IPS DF 6.9 (cell line): Measurements from ENCODE around the gene ACTR1A.

Source experiments
- DNase-seq: peaks from one replicate; pipeline ENCODE4 v3.0.0-alpha.2; 2013; ENCODE audit warnings: low read depth, low spot score
- H3K27ac ChIP-seq: one replicate; pipeline ENCODE4 v1.5.1; 2013; ENCODE audit warnings: low read length, control low read depth
- H3K27me3 ChIP-seq: 2 replicates; pipeline ENCODE4 v1.6.1; 2013; ENCODE audit warnings: mild to moderate bottlenecking, low read length; ENCODE audit not compliant: control insufficient read depth, insufficient read depth
- H3K36me3 ChIP-seq: 2 replicates; pipeline ENCODE4 v1.6.1; 2013; ENCODE audit warnings: low read length; ENCODE audit not compliant: control insufficient read depth, insufficient read depth
- H3K4me1 ChIP-seq: 2 replicates; pipeline ENCODE4 v1.6.1; 2013; ENCODE audit warnings: low read length; ENCODE audit not compliant: control insufficient read depth, insufficient read depth
- H3K4me3 ChIP-seq: 2 replicates; pipeline ENCODE4 v1.5.1; 2013; ENCODE audit warnings: mild to moderate bottlenecking, low read length
- H3K9me3 ChIP-seq: 2 replicates; pipeline ENCODE4 v1.6.1; 2013; ENCODE audit warnings: low read length, inconsistent platforms; ENCODE audit not compliant: control insufficient read depth, insufficient read depth
- WGBS: extraction: QIAGEN DNeasy Blood & Tissue Kit; methylation state at CpG from one replicate; pipeline ENCODE4 v1.1.7; 2013; ENCODE audit warnings: mixed read lengths, missing lambda C conversion rate; ENCODE audit not compliant: insufficient read length, insufficient coverage; 5-methylcytosine and 5-hydroxymethylcytosine counted together

Gene ACTR1A

DNA sequence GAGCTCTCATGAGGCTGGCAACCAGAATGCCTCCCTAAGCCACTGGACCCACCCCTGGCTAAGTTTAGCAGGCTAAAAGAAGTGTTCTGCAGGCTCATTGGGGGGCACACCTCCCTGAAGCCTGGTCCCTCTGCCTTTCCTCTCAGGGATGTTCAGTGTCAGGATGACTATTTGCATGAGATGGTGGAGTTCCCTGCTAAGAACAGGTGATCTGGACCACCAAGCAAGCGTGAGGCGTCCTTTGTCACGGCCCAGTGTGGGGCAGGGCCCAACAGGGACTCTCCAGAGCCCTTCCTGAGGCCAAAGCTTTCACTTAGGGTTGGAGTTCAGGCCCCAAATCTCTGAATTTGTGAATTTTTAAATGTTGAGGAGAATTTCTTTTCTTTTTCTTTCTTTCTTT, 13.2 kb upstream of the ACTR1A start:
- WGBS, result no CpG with 5 or more reads among the region's 3 CpGs
- no peaks in the 10 kb centered on the region; the same call in 1 of the 2 replicates for H3K4me1 ChIP-seq
- H3K27ac ChIP-seq, result no peak overlapping the region
- no peaks in the 10 kb centered on the region for H3K9me3 ChIP-seq
- H3K27me3 ChIP-seq, result no peaks in the 10 kb centered on the region
- peaks cover 3% of the 10 kb centered on the region; the same call in 1 of the 2 replicates for H3K36me3 ChIP-seq
- no peak for DNase-seq
- no peak overlapping the region for H3K4me3 ChIP-seq

DNA sequence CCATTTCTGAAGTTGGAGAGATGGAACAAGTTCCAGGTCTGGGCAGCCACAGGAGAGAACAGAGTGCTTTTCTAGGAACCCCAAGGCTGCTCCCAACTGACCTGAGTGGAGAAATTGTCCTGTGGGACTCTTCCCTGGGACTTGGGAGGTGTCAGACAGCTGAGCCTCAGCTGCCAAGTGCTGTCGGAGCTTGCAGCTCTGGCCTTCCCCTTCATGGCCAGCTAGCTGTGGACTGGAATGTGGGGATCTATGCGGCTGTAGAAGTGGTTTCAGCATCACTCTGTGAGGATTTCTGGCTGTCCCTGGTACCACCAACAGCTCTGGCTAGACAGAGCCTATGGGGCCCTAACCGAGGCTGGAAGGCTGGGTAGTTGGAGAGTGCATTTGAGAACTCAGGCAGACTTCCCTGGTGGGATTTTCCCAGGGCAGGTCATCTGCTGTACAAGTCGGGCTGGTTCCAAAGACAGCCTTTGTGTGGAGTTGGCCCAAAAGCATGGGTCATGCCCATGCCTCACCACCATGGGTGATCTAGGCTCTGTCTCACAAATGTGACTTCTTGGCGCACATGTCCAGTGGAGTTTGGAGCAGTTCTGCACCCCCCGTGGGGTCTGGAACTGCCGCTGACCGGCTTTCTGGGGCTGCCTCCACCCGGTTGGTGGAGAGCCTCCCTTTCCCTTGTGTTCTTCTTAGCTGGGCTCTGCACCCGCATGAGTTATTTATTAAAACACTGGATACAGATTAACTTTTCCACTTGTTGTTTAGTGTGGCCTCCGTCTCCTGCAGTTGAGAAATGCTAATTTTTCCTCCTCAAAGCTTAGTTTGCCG, 12.2 kb upstream of the ACTR1A start:
- no peaks in the 10 kb centered on the region for H3K9me3 ChIP-seq
- no peak for DNase-seq
- H3K4me1 ChIP-seq, result no peaks in the 10 kb centered on the region; the same call in 1 of the 2 replicates
- no peaks in the 10 kb centered on the region for H3K27me3 ChIP-seq
- H3K4me3 ChIP-seq, result no peak overlapping the region
- peaks cover 3% of the 10 kb centered on the region; the same call in 1 of the 2 replicates for H3K36me3 ChIP-seq
- H3K27ac ChIP-seq, result no peak overlapping the region
- no CpG with 5 or more reads among the region's 12 CpGs for WGBS

DNA sequence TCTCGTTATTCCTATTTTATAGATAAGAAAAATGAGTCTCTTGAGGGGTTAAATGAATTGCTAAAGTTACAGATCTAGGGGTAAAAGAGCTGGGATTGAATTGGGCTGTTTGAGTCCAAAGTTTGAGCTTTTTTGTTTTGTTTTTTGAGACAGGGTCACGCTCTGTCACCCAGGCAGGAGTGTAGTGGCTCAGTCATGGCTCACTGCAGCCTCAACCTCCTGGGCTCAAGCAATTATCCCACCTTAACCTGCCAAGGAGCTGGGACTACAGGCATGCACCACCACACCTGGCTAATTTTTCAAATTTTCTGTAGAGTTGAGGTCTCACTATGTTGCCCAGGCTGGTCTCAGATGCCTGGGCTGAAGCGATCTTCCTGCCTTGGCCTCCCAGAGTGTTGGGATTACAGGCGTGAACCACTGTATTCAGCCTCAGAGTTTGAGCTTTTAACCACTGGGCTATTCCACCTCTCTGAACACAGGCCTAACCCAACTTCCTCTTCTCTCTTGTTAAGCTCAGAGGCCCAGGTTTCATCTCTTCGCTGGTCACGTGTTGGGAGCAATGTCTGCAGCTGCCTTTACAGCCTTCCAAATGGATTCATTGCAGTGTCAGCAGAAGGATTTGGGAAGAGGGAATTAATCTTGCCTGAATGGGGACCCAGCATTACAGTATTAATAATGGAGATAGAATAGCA, 9.2 kb upstream of the ACTR1A start:
- no peak for DNase-seq
- Histone ChIP-seq H3K27ac (no peak overlapping the region), H3K9me3 (no peaks in the 10 kb centered on the region), H3K27me3 (no peaks in the 10 kb centered on the region), H3K4me3 (no peak overlapping the region), H3K4me1 (no peaks in the 10 kb centered on the region; the same call in 1 of the 2 replicates), H3K36me3 (no peaks in the 10 kb centered on the region; the same call in 1 of the 2 replicates)
- no CpG with 5 or more reads among the region's 6 CpGs for WGBS

GRCh38 chr10:102509387-102509786, 6.9 kb upstream of the ACTR1A start:
- no CpG with 5 or more reads among the region's 2 CpGs for WGBS
- no peak overlapping the region for H3K4me3 ChIP-seq
- H3K27ac ChIP-seq, result no peak overlapping the region
- no peaks in the 10 kb centered on the region; the same call in 1 of the 2 replicates for H3K36me3 ChIP-seq
- H3K4me1 ChIP-seq, result no peaks in the 10 kb centered on the region
- H3K9me3 ChIP-seq, result no peaks in the 10 kb centered on the region
- peaks cover 7% of the 10 kb centered on the region; the same call in 1 of the 2 replicates for H3K27me3 ChIP-seq
- DNase-seq, result no peak

DNA sequence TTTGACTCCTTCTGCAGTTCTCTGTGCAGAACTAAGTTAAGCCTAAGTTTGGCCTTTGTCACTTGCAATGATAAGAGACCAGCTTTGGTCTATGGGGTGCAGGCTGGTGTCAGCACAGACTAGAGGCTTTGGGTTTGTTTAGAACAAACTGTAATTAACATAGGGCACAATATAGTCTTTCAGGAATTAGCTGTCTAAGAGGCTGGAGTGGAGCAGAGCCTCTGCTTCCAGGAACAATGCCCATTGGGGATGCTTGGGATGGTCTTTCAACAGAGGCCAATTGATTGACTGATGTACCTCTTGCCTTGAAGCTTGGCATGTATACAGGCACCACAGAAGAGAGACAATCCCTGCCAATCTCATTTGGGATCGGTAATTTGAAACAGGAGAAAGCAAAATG, 6.0 kb upstream of the ACTR1A start:
- Histone ChIP-seq H3K4me3 (no peak overlapping the region), H3K27me3 (peaks cover 7% of the 10 kb centered on the region; the same call in 1 of the 2 replicates), H3K9me3 (no peaks in the 10 kb centered on the region), H3K27ac (no peak overlapping the region), H3K36me3 (no peaks in the 10 kb centered on the region; the same call in 1 of the 2 replicates), H3K4me1 (no peaks in the 10 kb centered on the region)
- WGBS, result no CpG with 5 or more reads among the region's 1 CpG
- no peak for DNase-seq

DNA sequence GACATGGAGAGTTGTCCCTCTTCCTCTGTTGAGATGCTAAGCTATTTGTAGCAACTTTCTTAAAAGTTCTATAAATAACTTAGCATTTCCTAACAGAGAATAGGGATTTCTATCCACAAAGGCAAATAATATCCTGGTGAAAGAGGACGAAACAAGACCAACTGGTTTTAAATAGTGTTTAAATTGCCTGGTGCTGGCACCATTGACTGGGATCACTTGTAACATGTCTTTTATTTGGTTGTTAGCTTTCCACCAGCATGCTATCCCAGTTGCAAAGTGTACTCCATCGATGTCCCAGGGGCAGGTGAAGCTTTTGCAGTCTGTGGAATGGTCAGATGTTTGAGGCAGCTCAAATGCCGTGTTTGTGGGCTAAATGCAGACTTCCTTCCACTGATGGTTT, 5.0 kb upstream of the ACTR1A start:
- no peak overlapping the region for H3K4me3 ChIP-seq
- DNase-seq, result no peak
- no peaks in the 10 kb centered on the region for H3K4me1 ChIP-seq
- H3K27me3 ChIP-seq, result peaks cover 7% of the 10 kb centered on the region; the same call in 1 of the 2 replicates
- no peaks in the 10 kb centered on the region; the same call in 1 of the 2 replicates for H3K36me3 ChIP-seq
- H3K9me3 ChIP-seq, result no peaks in the 10 kb centered on the region
- H3K27ac ChIP-seq, result no peak overlapping the region
- WGBS, result no CpG with 5 or more reads among the region's 3 CpGs

GRCh38 chr10:102505462-102506115, 3.1 kb upstream of the ACTR1A start:
- no peak overlapping the region for H3K27ac ChIP-seq
- no peaks in the 10 kb centered on the region for H3K4me1 ChIP-seq
- H3K4me3 ChIP-seq, result no peak overlapping the region
- H3K36me3 ChIP-seq, result no peaks in the 10 kb centered on the region
- H3K9me3 ChIP-seq, result no peaks in the 10 kb centered on the region
- H3K27me3 ChIP-seq, result peaks cover 7% of the 10 kb centered on the region; the same call in 1 of the 2 replicates
- no CpG with 5 or more reads among the region's 10 CpGs for WGBS
- DNase-seq, result no peak

DNA sequence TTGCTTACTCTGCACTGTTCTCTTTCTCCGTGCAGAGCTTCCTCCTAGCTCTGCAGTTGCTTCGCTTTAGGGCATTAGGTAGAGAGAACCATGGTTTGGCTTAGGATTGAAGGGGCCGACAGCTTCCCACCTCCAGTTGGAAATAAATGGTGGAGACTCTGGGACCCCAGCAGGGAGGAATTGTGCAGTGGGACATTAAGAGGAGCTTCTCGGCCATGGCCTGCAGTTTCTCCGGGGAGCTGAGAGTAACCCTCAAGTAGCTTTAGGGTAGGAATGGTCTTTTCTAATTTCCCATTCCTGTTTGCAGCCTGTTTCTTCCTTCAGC, 2.4 kb upstream of the ACTR1A start:
- no peaks in the 10 kb centered on the region for H3K36me3 ChIP-seq
- no peak overlapping the region for H3K27ac ChIP-seq
- peaks cover 7% of the 10 kb centered on the region; the same call in 1 of the 2 replicates for H3K27me3 ChIP-seq
- peak overlapping the region; percentile 83; the same call in 1 of the 2 replicates for H3K4me3 ChIP-seq
- DNase-seq, result no peak
- H3K9me3 ChIP-seq, result no peaks in the 10 kb centered on the region
- WGBS, result no CpG with 5 or more reads among the region's 5 CpGs
- no peaks in the 10 kb centered on the region for H3K4me1 ChIP-seq

DNA sequence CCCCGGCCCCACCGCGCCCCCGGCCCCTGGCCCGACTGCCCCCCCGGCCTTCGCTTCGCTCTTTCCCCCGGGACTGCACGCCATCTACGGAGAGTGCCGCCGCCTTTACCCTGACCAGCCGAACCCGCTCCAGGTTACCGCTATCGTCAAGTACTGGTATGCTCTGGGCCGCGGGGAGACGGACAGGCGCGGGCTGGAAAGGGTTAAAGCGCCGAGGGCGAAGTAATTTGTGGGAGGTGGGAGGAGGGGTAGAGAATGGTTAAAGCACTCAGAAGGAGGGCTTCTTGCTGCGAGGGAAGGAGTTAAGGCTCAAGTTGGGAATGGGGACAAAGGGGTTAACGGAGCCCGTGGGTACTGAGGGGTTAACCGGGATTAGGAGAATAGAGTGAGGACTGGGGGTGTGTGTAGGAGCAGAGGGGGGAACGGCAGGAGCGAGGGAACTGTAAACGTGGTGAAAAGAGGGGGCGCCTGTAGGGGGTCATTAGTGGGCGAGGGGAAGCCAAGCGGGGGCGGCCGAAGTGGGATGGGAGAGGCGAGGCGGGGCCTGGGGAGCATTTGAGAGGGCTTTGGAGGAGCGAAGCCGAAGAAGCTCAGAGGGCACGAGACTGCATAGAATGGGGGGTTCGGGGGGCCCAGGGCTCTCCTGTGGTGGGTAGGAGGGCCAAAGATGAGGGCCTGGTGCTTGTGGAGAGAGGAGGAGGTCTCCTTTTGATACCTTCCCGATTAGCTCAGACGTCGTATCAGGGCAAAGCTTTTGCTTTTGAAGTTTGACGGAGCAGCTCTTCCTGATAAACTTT, 1.9 kb upstream of the ACTR1A start:
- H3K27ac ChIP-seq, result no peak overlapping the region
- peak; percentile 52 for DNase-seq

More for the DNA sequence above, 1.9 kb upstream of the ACTR1A start:
- no CpG with 5 or more reads among the region's 47 CpGs for WGBS
- H3K36me3 ChIP-seq, result no peaks in the 10 kb centered on the region
- peak overlapping the region; percentile 83; the same call in 1 of the 2 replicates for H3K4me3 ChIP-seq
- H3K9me3 ChIP-seq, result no peaks in the 10 kb centered on the region
- H3K27me3 ChIP-seq, result peaks cover 7% of the 10 kb centered on the region; the same call in 1 of the 2 replicates
- H3K4me1 ChIP-seq, result no peaks in the 10 kb centered on the region
